ENCODE results near the gene AKNA.

DNA sequence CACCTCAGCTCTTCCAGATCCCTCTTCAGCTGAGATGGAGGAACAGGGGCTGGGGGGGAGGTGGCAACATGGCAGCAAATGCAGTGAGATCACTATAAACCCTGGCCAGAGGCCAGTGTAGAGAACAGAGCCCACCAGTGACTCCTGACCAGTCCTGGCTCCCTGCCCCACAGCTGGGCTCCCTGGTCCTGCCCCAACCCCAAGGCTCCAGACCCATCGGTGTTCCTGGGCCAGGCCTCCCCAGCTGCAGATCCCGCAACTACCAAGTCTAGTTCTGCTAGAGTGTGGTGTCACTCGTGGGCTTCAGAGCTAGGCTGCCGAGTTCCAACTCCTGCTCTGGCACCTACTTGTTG lies 16.8 kb downstream of the AKNA start:
- no peak for TF ChIP-seq POLR2A (IDR thresholded peaks at IDR 0.05)
- TF ChIP-seq, protein P1, sequence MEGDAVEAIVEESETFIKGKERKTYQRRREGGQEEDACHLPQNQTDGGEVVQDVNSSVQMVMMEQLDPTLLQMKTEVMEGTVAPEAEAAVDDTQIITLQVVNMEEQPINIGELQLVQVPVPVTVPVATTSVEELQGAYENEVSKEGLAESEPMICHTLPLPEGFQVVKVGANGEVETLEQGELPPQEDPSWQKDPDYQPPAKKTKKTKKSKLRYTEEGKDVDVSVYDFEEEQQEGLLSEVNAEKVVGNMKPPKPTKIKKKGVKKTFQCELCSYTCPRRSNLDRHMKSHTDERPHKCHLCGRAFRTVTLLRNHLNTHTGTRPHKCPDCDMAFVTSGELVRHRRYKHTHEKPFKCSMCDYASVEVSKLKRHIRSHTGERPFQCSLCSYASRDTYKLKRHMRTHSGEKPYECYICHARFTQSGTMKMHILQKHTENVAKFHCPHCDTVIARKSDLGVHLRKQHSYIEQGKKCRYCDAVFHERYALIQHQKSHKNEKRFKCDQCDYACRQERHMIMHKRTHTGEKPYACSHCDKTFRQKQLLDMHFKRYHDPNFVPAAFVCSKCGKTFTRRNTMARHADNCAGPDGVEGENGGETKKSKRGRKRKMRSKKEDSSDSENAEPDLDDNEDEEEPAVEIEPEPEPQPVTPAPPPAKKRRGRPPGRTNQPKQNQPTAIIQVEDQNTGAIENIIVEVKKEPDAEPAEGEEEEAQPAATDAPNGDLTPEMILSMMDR (IDR thresholded peaks at IDR 0.05) = no peak
